ENCODE measurements around the gene PCCA. TPM values are rescaled to one million over a fixed set of nuclear protein-coding genes. Genes with fewer than 3 reads are reported as not detected.
"Not testable (repeated sequence)": the region's sequence is repeated elsewhere in the genome, so short reads cannot be mapped to it uniquely, and the experiment has no call there.

PCCA gene
- total RNA-seq, 1 donor from 2014 or later = 51.6 TPM

- no peak for DNase-seq
Observed at GRCh38 chr13:100549316-100549715, 460.4 kb downstream of the PCCA start.

- DNase-seq = no peak
Observed at GRCh38 chr13:100552755-100553154, 463.9 kb downstream of the PCCA start.

- DNase-seq = no peak
Observed at GRCh38 chr13:100559886-100560285, 471.0 kb downstream of the PCCA start.

GRCh38 chr13:100560498-100561157 lies 471.7 kb downstream of the PCCA start:
- DNase-seq = no peak

- no peak for DNase-seq
Observed at GRCh38 chr13:100561158-100561499, 472.2 kb downstream of the PCCA start.

- DNase-seq = no peak
Observed at GRCh38 chr13:100561599-100562204, 472.8 kb downstream of the PCCA start.

- no peak for DNase-seq
Observed at GRCh38 chr13:100563779-100564178, 474.9 kb downstream of the PCCA start.

GRCh38 chr13:100564444-100565223 lies 475.7 kb downstream of the PCCA start:
- DNase-seq = no peak

GRCh38 chr13:100565286-100565685 lies 476.4 kb downstream of the PCCA start:
- DNase-seq = no peak

- no peak for DNase-seq
Observed at GRCh38 chr13:100566543-100566942, 477.6 kb downstream of the PCCA start.

- peak; percentile 93 for DNase-seq
Observed at GRCh38 chr13:100573121-100573520, 484.2 kb downstream of the PCCA start.

GRCh38 chr13:100577239-100577638 lies 488.3 kb downstream of the PCCA start:
- DNase-seq = not testable (repeated sequence)

Other genes with a start within 250 kb of the PCCA start
- gene ZIC5, start 117.3 kb upstream of the PCCA start, total RNA-seq = under 0.01 TPM in 2 replicates
- gene ZIC2, start 107.3 kb upstream of the PCCA start, total RNA-seq = 0.47 TPM in 1 of 2 replicates, not detected in the other